Spleen (tissue), 7 donors: ENCODE measurements around the gene RNF157.

Experiments
- POLR2A ChIP-seq, 3 donors: fragments of 450-650 bp; IDR thresholded peaks; one replicate each; pipeline ENCODE4 v1.5.1; 2017; ENCODE audit warnings: antibody characterized with exemption in 3 of 3, mild to moderate bottlenecking in 1 of 3
- TF ChIP-seq, protein P1 (sequence below), 11 experiments: fragments of 200-600 bp in 7 of 11; fragments of 450-650 bp in 4 of 11; sonication (generic) in 4 of 11; IDR thresholded peaks in 8 of 11; conservative IDR thresholded peaks in 3 of 11; 1 replicate in 7 of 11; 2 replicates in 4 of 11; pipeline versions ENCODE4 v1.4.0 to v1.8.0; 2016 to 2021; ENCODE audit warnings: antibody characterized with exemption in 11 of 11, inconsistent platforms in 4 of 11, mild to moderate bottlenecking in 1 of 11
- donor health status: DM: no; HTN: no; CAD: no; lungs with moderate emphysema.
- donor health status: DM: no; HTN: no; CAD: no.
- donor health status: DM: no; HTN: no; CAD: no.

DNA sequence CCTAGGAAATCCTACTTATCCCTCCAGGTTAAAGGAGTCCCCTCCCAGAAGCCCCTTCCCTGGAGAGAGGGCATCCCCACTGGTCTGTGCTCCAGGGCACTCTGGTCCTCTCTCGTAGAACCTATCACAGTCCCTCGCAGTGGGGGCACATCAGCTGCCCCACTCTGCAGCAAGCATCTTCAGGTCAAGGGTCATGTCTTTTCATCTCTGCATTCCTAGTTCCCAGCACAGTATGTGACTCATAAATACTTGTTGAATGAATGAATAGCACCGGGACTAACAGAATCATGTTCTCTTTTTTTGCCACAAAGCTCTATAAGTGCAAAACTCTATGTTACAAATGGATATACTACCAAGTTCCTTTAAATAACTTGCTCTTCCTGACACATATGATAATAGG lies 36.0 kb downstream of the RNF157 start:
- TF ChIP-seq POLR2A (IDR thresholded peaks at IDR 0.05), result no peak
- TF ChIP-seq, protein P1, sequence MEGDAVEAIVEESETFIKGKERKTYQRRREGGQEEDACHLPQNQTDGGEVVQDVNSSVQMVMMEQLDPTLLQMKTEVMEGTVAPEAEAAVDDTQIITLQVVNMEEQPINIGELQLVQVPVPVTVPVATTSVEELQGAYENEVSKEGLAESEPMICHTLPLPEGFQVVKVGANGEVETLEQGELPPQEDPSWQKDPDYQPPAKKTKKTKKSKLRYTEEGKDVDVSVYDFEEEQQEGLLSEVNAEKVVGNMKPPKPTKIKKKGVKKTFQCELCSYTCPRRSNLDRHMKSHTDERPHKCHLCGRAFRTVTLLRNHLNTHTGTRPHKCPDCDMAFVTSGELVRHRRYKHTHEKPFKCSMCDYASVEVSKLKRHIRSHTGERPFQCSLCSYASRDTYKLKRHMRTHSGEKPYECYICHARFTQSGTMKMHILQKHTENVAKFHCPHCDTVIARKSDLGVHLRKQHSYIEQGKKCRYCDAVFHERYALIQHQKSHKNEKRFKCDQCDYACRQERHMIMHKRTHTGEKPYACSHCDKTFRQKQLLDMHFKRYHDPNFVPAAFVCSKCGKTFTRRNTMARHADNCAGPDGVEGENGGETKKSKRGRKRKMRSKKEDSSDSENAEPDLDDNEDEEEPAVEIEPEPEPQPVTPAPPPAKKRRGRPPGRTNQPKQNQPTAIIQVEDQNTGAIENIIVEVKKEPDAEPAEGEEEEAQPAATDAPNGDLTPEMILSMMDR (IDR thresholded peaks at IDR 0.05 in 8 of 11, conservative IDR thresholded peaks at IDR 0.05 in 3 of 11), result no peak
